CD4-positive, alpha-beta T cell treated with Interleukin-15 for 1 hour (primary cell): ENCODE measurements around the gene TOMM40.
A peak's percentile ranks its signal among the peaks of the same experiment; 100 is the strongest.
"Not testable (repeated sequence)": the region's sequence is repeated elsewhere in the genome, so short reads cannot be mapped to it uniquely, and the experiment has no call there.

Source experiments
- DNase-seq: peaks from one replicate; pipeline ENCODE4 v3.0.0-alpha.2; 2020

The TOMM40 gene

GRCh38 chr19:44900328-44901244 lies 9.5 kb downstream of the TOMM40 start:
- DNase-seq = no peak

DNA sequence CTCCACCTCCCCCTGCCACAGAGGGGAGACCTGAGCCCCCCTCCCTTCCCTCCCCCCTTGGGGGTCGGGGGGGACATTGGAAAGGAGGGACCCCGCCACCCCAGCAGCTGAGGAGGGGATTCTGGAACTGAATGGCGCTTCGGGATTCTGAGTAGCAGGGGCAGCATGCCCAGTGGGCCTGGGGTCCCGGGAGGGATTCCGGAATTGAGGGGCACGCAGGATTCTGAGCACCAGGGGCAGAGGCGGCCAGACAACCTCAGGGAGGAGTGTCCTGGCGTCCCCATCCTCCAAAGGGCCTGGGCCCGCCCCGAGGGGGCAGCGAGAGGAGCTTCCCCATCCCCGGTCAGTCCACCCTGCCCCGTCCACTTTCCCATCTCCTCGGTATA lies 12.2 kb downstream of the TOMM40 start:
- DNase-seq = no peak

DNA sequence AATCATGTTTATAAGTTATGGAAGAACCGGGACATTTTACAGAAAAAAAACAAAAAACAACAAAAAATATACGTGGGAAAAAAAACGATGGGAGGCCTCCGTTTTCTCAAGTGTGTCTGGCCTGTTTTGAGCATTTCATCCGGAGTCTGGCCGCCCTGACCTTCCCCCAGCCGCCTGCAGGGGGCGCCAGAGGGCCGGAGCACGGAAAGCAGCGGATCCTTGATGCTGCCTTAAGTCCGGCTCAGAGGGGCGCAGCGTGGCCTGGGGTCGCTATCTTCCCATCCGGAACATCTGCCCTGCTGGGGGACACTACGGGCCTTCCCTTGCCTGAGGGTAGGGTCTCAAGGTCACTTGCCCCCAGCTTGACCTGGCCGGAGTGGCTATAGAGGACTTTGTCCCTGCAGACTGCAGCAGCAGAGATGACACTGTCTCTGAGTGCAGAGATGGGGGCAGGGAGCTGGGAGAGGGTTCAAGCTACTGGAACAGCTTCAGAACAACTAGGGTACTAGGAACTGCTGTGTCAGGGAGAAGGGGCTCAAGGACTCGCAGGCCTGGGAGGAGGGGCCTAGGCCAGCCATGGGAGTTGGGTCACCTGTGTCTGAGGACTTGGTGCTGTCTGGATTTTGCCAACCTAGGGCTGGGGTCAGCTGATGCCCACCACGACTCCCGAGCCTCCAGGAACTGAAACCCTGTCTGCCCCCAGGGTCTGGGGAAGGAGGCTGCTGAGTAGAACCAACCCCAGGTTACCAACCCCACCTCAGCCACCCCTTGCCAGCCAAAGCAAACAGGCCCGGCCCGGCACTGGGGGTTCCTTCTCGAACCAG lies 12.8 kb downstream of the TOMM40 start:
- DNase-seq = peak; percentile 57

GRCh38 chr19:44904426-44904994 lies 13.5 kb downstream of the TOMM40 start:
- no peak for DNase-seq

- no peak for DNase-seq
Measured at GRCh38 chr19:44905437-44906160, 14.5 kb downstream of the TOMM40 start, which contains the start of gene APOE. Gene APOE (plus strand): TSS chr19:44905796. CDS start chr19:44906625, 829 bp downstream.

- no peak for DNase-seq
Measured at GRCh38 chr19:44907613-44908012, 16.6 kb downstream of the TOMM40 start.

- DNase-seq = no peak
Measured at GRCh38 chr19:44908074-44908835, 17.2 kb downstream of the TOMM40 start.

DNA sequence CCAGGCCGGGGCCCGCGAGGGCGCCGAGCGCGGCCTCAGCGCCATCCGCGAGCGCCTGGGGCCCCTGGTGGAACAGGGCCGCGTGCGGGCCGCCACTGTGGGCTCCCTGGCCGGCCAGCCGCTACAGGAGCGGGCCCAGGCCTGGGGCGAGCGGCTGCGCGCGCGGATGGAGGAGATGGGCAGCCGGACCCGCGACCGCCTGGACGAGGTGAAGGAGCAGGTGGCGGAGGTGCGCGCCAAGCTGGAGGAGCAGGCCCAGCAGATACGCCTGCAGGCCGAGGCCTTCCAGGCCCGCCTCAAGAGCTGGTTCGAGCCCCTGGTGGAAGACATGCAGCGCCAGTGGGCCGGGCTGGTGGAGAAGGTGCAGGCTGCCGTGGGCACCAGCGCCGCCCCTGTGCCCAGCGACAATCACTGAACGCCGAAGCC lies 17.8 kb downstream of the TOMM40 start:
- no peak for DNase-seq

- no peak for DNase-seq
Measured at GRCh38 chr19:44909775-44910174, 18.7 kb downstream of the TOMM40 start.

GRCh38 chr19:44911896-44912295 lies 20.8 kb downstream of the TOMM40 start:
- DNase-seq = not testable (repeated sequence)

DNA sequence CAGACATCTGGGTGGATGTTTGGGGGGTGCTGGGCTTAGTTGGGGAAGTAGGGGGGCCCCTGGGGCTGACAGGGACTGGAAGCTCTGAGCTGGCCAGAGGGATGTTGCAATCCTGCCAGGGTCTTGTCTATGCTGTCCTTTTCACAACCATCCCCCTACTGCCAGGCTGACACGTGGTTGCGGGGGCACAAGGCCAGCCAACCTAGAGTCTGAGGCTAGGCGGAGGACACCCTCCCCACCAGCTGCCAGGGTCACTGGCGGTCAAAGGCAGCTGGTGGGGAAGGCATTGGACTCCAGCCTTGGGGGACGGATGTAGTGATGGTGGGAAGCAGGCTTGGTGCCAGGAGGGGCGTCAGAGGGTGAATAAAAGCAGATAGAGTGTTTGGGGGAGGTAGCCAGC lies 21.8 kb downstream of the TOMM40 start:
- DNase-seq = no peak

GRCh38 chr19:44913512-44914432 lies 22.7 kb downstream of the TOMM40 start:
- DNase-seq = not testable (repeated sequence)

- peak; percentile 77 for DNase-seq
Measured at GRCh38 chr19:44914433-44915206, 23.6 kb downstream of the TOMM40 start, which contains the start of gene APOC1. Gene APOC1 (plus strand): TSS chr19:44914608. CDS start chr19:44914892, 284 bp downstream.

- no peak for DNase-seq
Measured at GRCh38 chr19:44924243-44924725, 33.2 kb downstream of the TOMM40 start.

- no peak for DNase-seq
Measured at GRCh38 chr19:44925114-44925891, 34.2 kb downstream of the TOMM40 start.

GRCh38 chr19:44926245-44927077 lies 35.4 kb downstream of the TOMM40 start:
- not testable (repeated sequence) for DNase-seq

DNA sequence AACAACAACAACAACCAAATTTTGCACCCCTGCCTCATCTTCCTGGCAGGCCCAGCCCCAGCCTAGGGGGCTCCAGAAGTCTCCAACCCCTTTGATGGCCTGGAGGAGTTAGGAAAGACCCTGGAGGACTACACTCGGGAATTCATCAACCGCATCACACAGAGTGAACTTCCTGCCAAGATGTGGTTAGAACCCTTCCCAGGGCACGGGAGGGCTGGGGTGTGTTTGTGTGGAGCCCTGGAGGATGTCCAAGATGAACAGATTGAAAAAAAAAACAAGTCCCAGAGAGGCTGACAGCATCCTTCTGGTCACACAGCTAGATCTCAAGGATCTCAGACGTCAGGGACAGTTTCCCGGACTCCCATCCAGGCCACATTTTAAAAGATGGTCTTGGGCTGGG lies 36.7 kb downstream of the TOMM40 start:
- DNase-seq = no peak

GRCh38 chr19:44930088-44930487 lies 39.0 kb downstream of the TOMM40 start:
- no peak for DNase-seq
